GM06990 (cell line): ENCODE results near the gene VPS35.
"Not testable (repeated sequence)": the region's sequence is repeated elsewhere in the genome, so short reads cannot be mapped to it uniquely, and the experiment has no call there.

Source experiments
- DNase-seq: peaks from one replicate; pipeline ENCODE4 v3.0.0-alpha.2; 2011; ENCODE audit not compliant: insufficient read length; ENCODE audit errors: extremely low read depth
- H3K27me3 ChIP-seq: replicated peaks from 2 replicates; pipeline ENCODE4 v1.6.0; 2011; ENCODE audit warnings: low read length; ENCODE audit not compliant: control insufficient read depth, insufficient read depth
- H3K36me3 ChIP-seq: 2 replicates; pipeline ENCODE4 v1.5.1; 2011; ENCODE audit warnings: low read length; ENCODE audit not compliant: control insufficient read depth, insufficient read depth
- H3K4me3 ChIP-seq: replicated peaks from 2 replicates; pipeline ENCODE4 v1.5.1; 2011; ENCODE audit warnings: low read depth, mild to moderate bottlenecking, control low read depth, low read length
- CTCF ChIP-seq: IDR thresholded peaks from 2 replicates; pipeline ENCODE4 v1.5.1; 2011; ENCODE audit warnings: low read length, control low read depth, mild to moderate bottlenecking, inconsistent platforms; ENCODE audit not compliant: insufficient read depth, poor library complexity, severe bottlenecking

VPS35 gene

DNA sequence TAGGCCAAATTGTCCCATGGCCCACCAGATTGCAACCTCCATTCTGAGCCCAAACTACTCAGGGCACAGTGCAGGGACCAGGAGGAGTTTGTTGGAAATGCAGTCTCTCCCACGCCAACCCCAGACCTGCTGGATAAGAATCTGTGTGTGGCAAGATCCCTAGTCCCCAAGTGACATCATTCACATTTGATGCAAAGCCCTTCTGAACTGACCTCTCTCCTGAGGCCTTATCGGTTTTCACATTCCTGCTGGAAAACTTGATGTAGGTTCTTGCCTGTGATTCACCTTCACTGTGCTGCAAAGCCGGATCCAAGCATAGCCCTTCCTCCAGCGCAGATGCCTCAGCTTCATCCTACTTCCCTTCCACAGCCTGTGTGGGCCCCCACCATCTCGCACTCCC is 61.2 kb downstream of the VPS35 start:
- DNase-seq = no peak
- TF ChIP-seq CTCF = no peak
- Histone ChIP-seq H3K36me3 (no peaks in the 10 kb centered on the region), H3K27me3 (no peaks in the 10 kb centered on the region), H3K4me3 (no peak overlapping the region)

- not testable (repeated sequence) for H3K36me3 ChIP-seq, H3K27me3 ChIP-seq, H3K4me3 ChIP-seq, DNase-seq
These were observed 62.3 kb downstream of the VPS35 start for GRCh38 chr16:46626681-46627080.

DNA sequence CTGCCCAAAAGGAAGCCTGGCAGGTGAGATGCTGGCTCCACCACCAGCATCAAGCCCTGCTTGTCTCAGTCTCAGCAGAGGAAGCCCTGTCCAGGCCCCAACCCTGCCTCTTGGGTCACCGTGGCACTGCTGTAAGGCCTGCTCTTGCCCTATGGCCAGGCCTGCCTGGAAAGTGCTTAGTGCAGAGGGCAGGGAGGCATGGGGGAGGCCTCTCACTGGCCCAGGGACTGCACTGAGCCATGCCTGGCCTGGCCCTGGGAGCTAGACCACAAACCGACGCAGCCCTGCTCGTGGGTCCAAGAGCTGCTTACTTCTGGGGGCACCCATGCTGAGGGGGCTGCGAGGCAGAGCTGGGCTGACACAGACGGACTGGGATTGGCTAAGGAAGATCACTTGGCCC is 64.1 kb downstream of the VPS35 start:
- DNase-seq, H3K36me3 ChIP-seq, H3K27me3 ChIP-seq, H3K4me3 ChIP-seq: not testable (repeated sequence)

- not testable (repeated sequence) for H3K4me3 ChIP-seq
These were observed 65.3 kb downstream of the VPS35 start for GRCh38 chr16:46623707-46624106.

GRCh38 chr16:46623246-46623645 is 65.7 kb downstream of the VPS35 start:
- not testable (repeated sequence) for H3K36me3 ChIP-seq, DNase-seq, H3K4me3 ChIP-seq, H3K27me3 ChIP-seq

More at GRCh38 chr16:46623707-46624106, 65.3 kb downstream of the VPS35 start:
- H3K36me3 ChIP-seq, H3K27me3 ChIP-seq, DNase-seq: not testable (repeated sequence)

DNA sequence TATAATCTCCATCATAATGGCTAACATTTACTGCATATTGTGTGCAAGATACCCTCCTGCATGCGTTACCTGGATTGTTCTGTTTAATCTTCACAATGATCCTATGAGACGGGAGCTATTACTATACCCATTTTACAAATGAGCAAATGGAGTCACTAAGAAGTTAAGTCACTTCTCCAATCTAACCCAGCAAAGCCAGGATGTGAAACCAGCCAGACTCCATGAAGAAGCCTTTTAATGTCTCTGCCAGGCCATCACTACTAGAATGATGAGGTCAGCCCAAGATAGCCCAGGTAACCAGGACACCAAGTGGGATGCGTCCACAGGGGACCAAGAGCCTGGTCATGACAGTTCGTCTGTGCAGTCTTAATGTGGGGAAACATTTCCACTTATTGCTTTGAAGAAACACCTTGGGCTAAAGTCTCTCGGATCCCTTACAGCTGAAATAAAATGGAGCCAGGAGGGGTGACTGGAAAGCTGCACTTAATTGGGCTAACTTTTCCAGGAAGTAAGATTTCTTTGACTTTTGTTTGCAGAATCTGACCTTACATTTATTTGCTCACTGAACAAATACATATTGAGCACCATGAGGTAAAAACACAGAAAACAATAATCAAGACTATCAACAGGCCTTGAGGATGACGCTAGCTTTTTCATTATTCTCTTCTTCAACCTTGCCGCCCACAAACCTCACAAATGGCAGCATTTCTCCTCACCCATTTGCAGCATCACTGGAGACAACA is 66.9 kb downstream of the VPS35 start:
- Histone ChIP-seq H3K27me3 (no peaks in the 10 kb centered on the region), H3K36me3 (no peaks in the 10 kb centered on the region; the same call in 1 of the 2 replicates), H3K4me3 (no peak overlapping the region)
- no peak for TF ChIP-seq CTCF
- no peak for DNase-seq

GRCh38 chr16:46621006-46621933 is 67.7 kb downstream of the VPS35 start, which contains the start of gene SHCBP1:
TSS of gene SHCBP1 (minus strand) at chr16:46621379. CDS start at chr16:46621359, 20 bp downstream.
- Histone ChIP-seq H3K27me3 (no peaks in the 10 kb centered on the region), H3K36me3 (peaks cover 2% of the 10 kb centered on the region), H3K4me3 (peak within 1 kb of the TSS; percentile 74)
- DNase-seq = peak; percentile 87
- no peak for TF ChIP-seq CTCF
